Measurements from ENCODE around the gene HCRTR2.

DNA sequence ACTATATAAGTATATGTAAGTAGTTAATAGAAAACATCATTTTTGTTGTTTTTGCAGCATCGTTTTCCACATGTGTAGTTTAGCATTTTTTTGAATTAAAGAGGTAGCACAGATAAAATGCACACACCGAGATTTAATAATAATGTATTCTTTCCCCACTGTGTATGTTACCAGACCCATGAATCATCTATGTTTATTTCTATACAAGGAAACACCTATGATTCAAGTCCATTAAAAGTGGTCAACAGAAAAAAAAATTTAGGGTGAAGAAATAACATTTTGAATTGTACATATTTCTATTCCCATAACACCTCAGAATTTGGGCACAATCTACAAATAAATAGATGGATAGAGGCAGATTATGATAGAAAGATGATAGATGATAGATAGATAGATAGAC lies 31.7 kb upstream of the HCRTR2 start:
- TF ChIP-seq SUZ12 (IDR thresholded peaks at IDR 0.05; ENCODE audit: extremely low read depth, insufficient read depth, insufficient read length) (no peak), ZNF274 (IDR thresholded peaks at IDR 0.05; ENCODE audit: low read depth, low read length) (no peak), YY1 (IDR thresholded peaks at IDR 0.05; ENCODE audit: insufficient read depth, insufficient read length) (no peak)
